ENCODE results near the gene MSI2. TPM values are rescaled to one million over a fixed set of nuclear protein-coding genes. Genes with fewer than 3 reads are reported as not detected.

Gene MSI2
- total RNA-seq, 2 donors from 2014 or later: 65.5 to 81.0 TPM

DNA sequence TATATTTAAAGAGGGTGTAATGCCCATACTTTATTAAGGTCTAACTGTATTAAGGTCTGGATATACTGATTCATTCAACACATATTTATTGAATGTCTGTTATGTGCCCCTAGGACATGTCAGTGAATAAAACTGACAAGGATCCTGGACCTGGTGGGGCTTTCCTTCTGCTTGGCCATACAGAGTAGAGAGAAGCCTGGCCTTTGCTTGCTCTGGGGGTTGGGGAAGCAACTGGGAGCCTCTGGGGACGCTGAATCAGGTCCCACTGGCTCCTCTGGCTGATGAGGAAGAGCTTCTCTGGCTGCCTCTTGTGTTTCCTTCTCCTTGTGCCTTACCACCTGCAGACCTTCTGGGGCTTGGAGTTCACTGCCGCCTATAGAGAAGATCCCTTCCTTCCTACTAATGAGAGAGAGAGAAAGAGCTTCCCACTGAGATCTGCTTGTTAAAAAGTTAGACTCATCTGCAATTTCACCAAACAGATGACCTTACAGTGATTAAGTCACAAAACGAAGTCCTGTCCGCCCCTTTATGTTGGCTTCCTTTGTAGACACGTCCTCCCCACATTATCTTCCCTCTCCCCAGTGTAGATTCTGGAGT, 49.7 kb downstream of the MSI2 start:
- DNase-seq: no peak
- intact Hi-C loops (cut with DNase I, micrococcal nuclease): no loop called here
- no peak for ATAC-seq

GRCh38 chr17:57308543-57309186, 52.3 kb downstream of the MSI2 start:
- no peak for ATAC-seq
- intact Hi-C loops (cut with DNase I, micrococcal nuclease): no loop called here
- DNase-seq: no peak

- ATAC-seq (no peak), DNase-seq (no peak)
- intact Hi-C loops (cut with DNase I, micrococcal nuclease): no loop called here
Measured at GRCh38 chr17:57309479-57309878, 53.2 kb downstream of the MSI2 start.

DNA sequence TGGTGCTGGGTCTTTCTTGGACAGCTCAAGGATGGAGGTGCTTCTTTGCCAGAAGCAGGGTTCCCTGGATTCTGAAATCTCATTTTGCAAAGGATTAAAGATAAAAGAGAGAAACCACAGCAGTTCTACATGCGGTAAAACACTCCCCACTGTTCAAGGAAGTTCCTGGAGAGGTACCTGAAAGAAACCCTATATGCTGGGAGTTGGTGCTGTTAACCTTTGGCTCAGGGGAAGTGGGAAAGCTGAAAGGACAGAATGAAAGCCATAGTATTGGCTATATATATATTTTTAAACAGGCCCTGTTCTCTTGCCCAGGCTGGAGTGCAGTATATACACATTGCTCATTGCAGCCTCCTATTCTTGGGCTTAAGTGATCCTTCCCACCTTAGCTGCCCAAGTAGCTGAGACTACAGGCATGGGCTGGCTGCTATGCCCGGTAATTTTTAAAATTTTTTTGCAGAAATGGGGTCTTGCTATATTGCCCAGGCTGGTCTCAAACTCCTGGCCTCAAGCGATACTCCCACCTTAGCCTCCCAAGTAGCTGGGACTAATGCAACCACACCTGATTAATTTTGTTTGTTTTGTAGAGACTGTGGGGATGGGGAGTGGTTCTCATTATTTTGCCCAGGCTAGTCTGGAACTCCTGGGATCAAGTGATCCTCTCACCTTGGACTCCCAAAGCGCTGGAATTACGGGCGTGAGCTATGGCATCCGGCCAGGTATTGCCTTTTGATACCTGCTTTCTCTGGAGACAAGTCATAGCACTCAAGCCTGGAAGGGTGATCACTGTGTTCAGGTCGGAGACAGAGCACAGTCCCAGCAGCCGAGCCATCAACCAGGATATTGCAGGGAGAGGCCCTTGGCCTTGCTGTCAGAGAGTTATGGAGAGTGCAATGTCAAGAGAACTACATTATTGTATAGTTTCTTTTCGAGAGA, 55.2 kb downstream of the MSI2 start:
- intact Hi-C loops (cut with DNase I, micrococcal nuclease): no loop called here
- peak; percentile 89 for ATAC-seq
- DNase-seq: peak; percentile 72 to 79

DNA sequence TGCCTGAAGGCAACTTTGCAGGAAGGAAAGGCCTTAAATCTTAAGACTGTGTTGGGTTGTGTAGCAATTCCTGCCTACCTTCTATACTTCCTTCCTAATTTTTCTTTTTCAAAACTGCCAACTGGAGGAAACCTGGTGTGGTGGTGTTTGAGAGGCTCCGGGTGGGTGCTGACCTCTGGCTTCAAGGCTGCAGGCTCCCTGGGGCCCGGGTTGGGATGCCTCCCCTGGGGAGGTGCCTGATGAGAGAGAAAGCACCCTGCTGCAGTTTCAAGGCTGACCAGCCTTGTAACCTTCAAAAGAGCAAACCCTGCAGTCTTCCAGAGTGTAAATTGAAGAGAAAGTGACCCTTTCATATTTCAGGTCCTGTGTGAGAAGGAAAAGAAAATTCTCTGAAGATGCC, 55.9 kb downstream of the MSI2 start:
- DNase-seq (no peak), ATAC-seq (peak; percentile 5)
- intact Hi-C loops (cut with DNase I, micrococcal nuclease): no loop called here

DNA sequence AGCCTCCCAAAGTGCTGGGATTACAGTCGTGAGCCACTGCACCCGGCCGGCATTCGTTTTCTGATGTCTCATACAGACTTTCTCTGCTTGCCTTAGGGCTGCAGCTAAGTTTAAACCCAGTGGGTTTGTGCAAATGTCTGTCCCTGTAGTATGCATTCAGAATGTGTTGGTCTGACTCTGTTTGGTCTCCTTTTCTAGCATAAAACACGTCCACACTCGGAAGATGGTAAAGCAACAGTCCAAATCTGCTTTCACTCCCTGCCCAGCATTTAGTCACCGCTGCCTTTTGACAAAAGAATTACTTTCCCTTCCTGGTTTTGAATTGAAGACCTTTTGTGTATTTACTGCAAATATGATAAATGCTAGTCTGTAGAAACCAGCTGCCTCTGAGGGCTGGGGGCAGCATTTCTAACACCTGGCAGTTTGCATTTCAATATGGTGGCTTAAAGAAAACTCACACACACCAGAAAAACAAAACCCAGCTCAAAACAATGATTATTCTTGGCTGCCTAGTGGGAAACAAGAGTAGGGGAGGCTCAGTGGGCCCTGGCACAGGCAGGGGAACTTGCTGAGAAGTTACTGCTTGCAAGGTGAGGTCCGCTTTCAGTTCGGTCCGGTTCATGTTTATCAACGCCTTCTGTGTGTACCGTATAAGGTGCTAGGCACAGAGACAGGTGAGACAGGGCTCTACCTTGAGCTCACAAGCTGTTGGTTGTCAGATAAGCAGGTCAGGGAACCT, 56.9 kb downstream of the MSI2 start:
- DNase-seq: no peak
- intact Hi-C loops (cut with DNase I, micrococcal nuclease): no loop called here

DNA sequence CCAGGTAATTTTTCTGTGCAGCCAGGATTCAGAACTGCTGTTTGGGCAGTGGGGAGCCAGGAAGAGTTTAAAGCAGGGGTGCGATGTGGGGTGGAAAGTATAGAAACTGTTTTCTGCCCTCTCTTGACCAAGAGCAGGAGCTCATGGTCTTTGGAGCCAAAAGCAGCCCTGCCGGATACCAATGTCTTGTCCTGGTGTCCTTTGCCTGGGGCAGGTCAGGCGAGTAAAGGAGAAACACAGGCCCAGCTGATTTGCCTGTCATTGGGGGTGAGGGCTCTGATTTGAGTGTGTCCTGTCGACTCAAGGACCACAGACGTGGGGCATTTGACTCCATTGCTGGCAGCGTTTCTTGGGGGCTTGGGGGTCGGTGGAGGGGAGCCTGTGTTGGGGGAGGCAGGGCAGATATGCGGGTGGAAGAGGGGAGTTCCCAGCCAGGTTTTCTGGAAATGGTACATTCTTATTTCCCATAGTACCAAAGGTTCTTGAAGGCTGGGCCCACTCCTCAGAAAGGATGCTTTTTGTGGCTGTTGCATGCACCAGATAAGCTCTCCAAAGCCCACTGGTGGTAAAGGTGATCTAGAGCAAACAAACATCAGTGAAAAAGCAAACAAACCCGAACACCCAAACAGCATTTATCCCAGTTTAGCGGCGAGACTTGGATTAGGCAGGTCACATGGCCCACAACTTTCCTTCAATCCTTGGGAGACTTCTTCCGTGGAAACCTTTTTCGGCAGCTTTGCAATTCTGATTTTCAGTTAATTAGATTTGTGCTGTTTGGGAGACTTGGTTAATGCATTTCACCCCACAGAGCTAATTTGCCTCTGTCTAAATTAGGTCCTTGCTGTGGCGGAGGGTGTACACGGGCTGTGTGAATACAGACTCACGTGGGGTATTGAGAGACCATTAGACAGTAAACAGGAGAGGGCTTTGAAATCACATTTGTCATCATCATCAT, 59.0 kb downstream of the MSI2 start:
- intact Hi-C loops (cut with DNase I, micrococcal nuclease): no loop called here
- DNase-seq (no peak), ATAC-seq (no peak)

More for the DNA sequence above, 56.9 kb downstream of the MSI2 start:
- no peak for ATAC-seq

- DNase-seq (no peak), ATAC-seq (no peak)
- intact Hi-C loops (cut with DNase I, micrococcal nuclease): no loop called here
Measured at GRCh38 chr17:57316361-57316760, 60.0 kb downstream of the MSI2 start.

GRCh38 chr17:57317079-57317478, 60.8 kb downstream of the MSI2 start:
- DNase-seq: no peak
- ATAC-seq: no peak
- intact Hi-C loops (cut with DNase I, micrococcal nuclease): no loop called here

DNA sequence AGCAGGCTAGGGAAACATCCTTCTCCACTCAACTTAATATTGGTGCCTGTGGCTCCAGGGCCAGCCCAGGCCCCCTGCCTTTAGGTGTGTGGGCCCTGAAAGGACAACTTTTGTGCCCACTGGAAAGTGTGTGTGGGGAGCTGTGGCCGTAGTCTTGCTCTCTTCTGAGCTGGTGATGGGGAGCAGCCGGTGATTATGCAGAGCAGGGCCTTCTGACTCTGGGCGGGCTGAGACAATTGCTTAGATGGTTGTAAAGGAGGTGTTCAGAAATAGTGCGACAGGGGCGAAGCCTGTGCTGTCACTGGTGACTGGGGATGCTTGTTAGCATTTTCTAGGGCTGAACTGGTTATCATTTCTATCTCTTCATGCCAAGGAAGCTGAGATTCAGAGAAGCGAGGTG, 62.6 kb downstream of the MSI2 start:
- intact Hi-C loops (cut with DNase I, micrococcal nuclease): no loop called here
- no peak for ATAC-seq
- no peak for DNase-seq

- DNase-seq (no peak), ATAC-seq (no peak)
- intact Hi-C loops (cut with DNase I, micrococcal nuclease): no loop called here
Measured at GRCh38 chr17:57319806-57320205, 63.5 kb downstream of the MSI2 start.

- ATAC-seq: no peak
- DNase-seq: no peak
- intact Hi-C loops (cut with DNase I, micrococcal nuclease): no loop called here
Measured at GRCh38 chr17:57323391-57323790, 67.1 kb downstream of the MSI2 start.

DNA sequence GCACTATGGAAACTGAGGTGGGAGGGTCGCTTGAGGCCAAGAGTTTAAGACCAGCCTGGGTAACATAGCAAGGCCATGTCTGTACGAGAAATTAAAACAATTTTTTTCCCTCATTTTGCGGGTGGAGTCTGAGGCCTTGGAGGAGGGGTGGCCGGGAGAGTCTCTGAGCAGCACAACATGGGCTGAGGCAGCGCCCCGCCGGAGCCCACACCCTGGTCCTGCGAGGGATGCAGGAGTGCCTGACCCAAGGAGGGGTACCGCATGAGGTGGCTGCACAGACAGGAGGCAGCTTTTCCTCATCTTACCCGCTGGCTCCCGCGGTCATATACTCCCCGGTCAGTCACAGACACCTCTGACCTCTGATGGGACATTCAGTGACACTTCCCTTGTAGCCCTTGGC, 67.7 kb downstream of the MSI2 start:
- intact Hi-C loops (cut with DNase I, micrococcal nuclease): no loop called here
- DNase-seq: no peak
- no peak for ATAC-seq

DNA sequence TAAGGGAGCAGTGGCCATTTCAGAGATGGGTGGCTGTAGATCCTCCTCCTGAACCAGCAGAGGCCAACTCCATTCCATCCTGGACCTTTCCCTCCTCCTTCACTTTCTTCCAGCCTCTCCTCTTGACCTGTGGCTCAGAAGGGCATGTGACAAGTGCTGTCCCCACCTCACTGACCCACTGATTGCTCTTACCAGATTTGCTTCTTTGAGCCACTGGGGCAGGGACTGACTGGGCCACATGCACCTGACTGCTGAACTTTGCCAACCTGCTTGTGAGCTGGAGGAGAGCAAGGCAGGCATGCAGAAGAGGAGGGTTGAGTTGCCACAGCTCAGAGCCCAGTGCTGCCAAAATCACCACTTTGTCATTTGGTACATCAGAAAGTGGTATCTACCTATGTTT, 68.3 kb downstream of the MSI2 start:
- no peak for ATAC-seq
- intact Hi-C loops (cut with DNase I, micrococcal nuclease): no loop called here
- no peak for DNase-seq

DNA sequence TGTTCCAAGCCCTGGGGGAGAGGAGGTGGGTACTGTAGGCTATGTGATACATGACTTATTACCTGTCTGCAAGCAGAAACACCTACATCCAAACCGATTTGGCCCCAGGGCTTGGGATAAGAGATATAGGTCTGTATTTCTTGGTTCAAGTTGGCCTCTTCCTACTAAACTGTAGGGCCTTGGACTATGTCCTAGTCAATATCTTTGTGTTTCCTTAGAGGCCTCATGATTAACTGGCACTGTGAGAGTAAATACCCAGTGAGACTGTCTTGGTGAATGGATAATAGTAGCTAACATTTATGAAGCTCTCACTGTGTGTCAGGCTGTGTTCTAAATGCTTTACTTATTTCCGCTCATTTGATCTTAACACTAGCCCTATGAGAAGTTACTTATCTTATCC, 70.0 kb downstream of the MSI2 start:
- DNase-seq: no peak
- intact Hi-C loops (cut with DNase I, micrococcal nuclease): no loop called here
- peak; percentile 45 for ATAC-seq

DNA sequence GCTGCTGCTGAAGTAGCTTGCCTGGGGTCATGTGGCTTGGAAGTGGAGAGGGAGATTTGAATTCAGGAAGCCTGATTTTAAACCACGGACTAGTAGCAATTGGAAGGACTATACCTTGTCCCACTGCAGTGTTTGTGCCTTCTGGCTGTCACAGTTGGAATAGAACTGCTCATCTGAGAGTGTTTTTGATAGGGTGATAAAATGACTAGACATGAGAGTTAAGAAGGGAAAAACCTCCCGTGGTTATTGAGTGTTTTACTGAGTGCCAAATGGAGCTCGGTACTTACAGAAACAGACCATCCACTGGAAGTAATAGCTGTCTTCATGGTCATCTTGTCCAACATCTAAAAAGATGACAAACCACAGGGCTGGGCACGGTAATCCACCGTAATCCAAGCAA, 70.4 kb downstream of the MSI2 start:
- no peak for DNase-seq
- intact Hi-C loops (cut with DNase I, micrococcal nuclease): no loop called here
- no peak for ATAC-seq

- DNase-seq (no peak), ATAC-seq (no peak)
- intact Hi-C loops (cut with DNase I, micrococcal nuclease): no loop called here
Measured at GRCh38 chr17:57327176-57327970, 71.0 kb downstream of the MSI2 start.

All from left colon (tissue), 2 donors.